Common myeloid progenitor, CD34-positive (primary cell): ENCODE measurements around the gene ZIC1.

ENCODE experiments used
- CTCF ChIA-PET: fragments of 350-600 bp; sonication (Branson Sonifier 250); formaldehyde crosslinking; loops from one replicate; lab custom pipeline; 2021; ENCODE audit warnings: antibody characterized with exemption; lab: Charles Lee
- POLR2A ChIA-PET: fragments of 350-600 bp; sonication (Branson Sonifier 250); formaldehyde crosslinking; loops from one replicate; lab custom pipeline; 2021; ENCODE audit warnings: antibody characterized with exemption; lab: Charles Lee
- DNase-seq, 3 donors: peaks; one replicate each; pipeline versions ENCODE4 v3.0.0 to v3.0.0-alpha.2; 2013
- H3K27ac ChIP-seq, 2 experiments: 1 replicate in 1 of 2; 2 replicates in 1 of 2; pipeline ENCODE4 v1.7.0; 2013; ENCODE audit warnings: inconsistent platforms in 2 of 2, low read length in 2 of 2, mild to moderate bottlenecking in 2 of 2, low read depth in 1 of 2, moderate library complexity in 1 of 2; ENCODE audit not compliant: severe bottlenecking in 2 of 2, insufficient read depth in 1 of 2, poor library complexity in 1 of 2
- H3K27me3 ChIP-seq, 5 experiments: replicated peaks in 2 of 5; 1 replicate in 3 of 5; 2 replicates in 2 of 5; pipeline versions ENCODE4 v1.6.1 to v1.7.0; 2013; ENCODE audit warnings: low read length in 4 of 5, mild to moderate bottlenecking in 2 of 5, moderate library complexity in 2 of 5, inconsistent platforms in 1 of 5; ENCODE audit not compliant: insufficient read depth in 5 of 5, control insufficient read depth in 4 of 5
- H3K36me3 ChIP-seq, 4 experiments: 1 replicate in 2 of 4; 2 replicates in 2 of 4; pipeline versions ENCODE4 v1.6.1 to v1.7.0; 2013; ENCODE audit warnings: low read length in 3 of 4, control low read depth in 1 of 4, mild to moderate bottlenecking in 1 of 4; ENCODE audit not compliant: control insufficient read depth in 4 of 4, insufficient read depth in 4 of 4
- H3K4me1 ChIP-seq, 4 experiments: 1 replicate in 3 of 4; 2 replicates in 1 of 4; pipeline versions ENCODE4 v1.6.1 to v1.7.1; 2013; ENCODE audit warnings: low read length in 3 of 4, mild to moderate bottlenecking in 3 of 4, control low read depth in 1 of 4, inconsistent platforms in 1 of 4, moderate library complexity in 1 of 4; ENCODE audit not compliant: control insufficient read depth in 4 of 4, insufficient read depth in 4 of 4; ENCODE audit errors: control extremely low read depth in 1 of 4
- H3K4me3 ChIP-seq, 7 experiments: 1 replicate in 4 of 7; 2 replicates in 3 of 7; pipeline versions ENCODE4 v1.5.1 to v1.7.0; 2013; ENCODE audit warnings: mild to moderate bottlenecking in 7 of 7, low read length in 6 of 7, moderate library complexity in 6 of 7, inconsistent platforms in 2 of 7, low read depth in 2 of 7, control low read depth in 1 of 7; ENCODE audit not compliant: insufficient read depth in 4 of 7, control insufficient read depth in 1 of 7; ENCODE audit errors: extremely low read depth in 1 of 7
- H3K9me3 ChIP-seq, 5 experiments: 1 replicate in 4 of 5; 2 replicates in 1 of 5; pipeline versions ENCODE4 v1.6.1 to v1.7.1; 2013; ENCODE audit warnings: low read length in 4 of 5, mild to moderate bottlenecking in 2 of 5, inconsistent platforms in 1 of 5, low read depth in 1 of 5, moderate library complexity in 1 of 5; ENCODE audit not compliant: control insufficient read depth in 4 of 5, insufficient read depth in 2 of 5; ENCODE audit errors: control extremely low read depth in 1 of 5
- WGBS: methylation state at CpG from one replicate; pipeline ENCODE4 v1.1.5; 2013; ENCODE audit not compliant: insufficient coverage; 5-methylcytosine and 5-hydroxymethylcytosine counted together

The ZIC1 gene

GRCh38 chr3:147413686-147414389 is 4.7 kb downstream of the ZIC1 start:
- ChIA-PET CTCF (interaction anchor here (1.2 to 1.4 kb wide), 2 partner anchors 14 to 19 kb away, joined by 5 to 6 read pairs; no protein-coding TSS in a partner anchor), POLR2A (interaction anchor here (0.7 kb wide), 1 partner anchor 45 kb away, joined by 3 read pairs; no protein-coding TSS in a partner anchor)
- Histone ChIP-seq H3K9me3 (peaks cover 0 to 11% (median 5%) of the 10 kb centered on the region in 5 experiments), H3K27ac (no peak overlapping the region), H3K27me3 (peaks cover 38 to 100% (median 61%) of the 10 kb centered on the region in 5 experiments), H3K36me3 (no peaks in the 10 kb centered on the region), H3K4me1 (peaks cover 0 to 28% (median 17%) of the 10 kb centered on the region in 4 experiments), H3K4me3 (peak overlapping the region in 6 of 7 experiments; percentile 4 to 60 (median 39))
- DNase-seq = peak in 2 of 3 donors; percentile 61
- WGBS = 6% methylated on average over 9 of the region's 24 CpGs

GRCh38 chr3:147414390-147415138 is 5.4 kb downstream of the ZIC1 start:
- H3K9me3 ChIP-seq = peaks cover under 1 to 14% (median 8%) of the 10 kb centered on the region in 5 experiments
- H3K36me3 ChIP-seq = no peaks in the 10 kb centered on the region
- ChIA-PET CTCF (interaction anchor here (0.7 to 1.2 kb wide), 2 partner anchors 15 to 23 kb away, joined by 3 to 6 read pairs; no protein-coding TSS in a partner anchor), POLR2A (no interaction called here)
- H3K4me3 ChIP-seq = no peak overlapping the region
- H3K27me3 ChIP-seq = peaks cover 38 to 100% (median 61%) of the 10 kb centered on the region in 5 experiments
- 19% methylated on average over 11 of the region's 18 CpGs for WGBS
- DNase-seq = no peak
- no peak overlapping the region for H3K27ac ChIP-seq
- peaks cover 0 to 35% (median 20%) of the 10 kb centered on the region in 4 experiments for H3K4me1 ChIP-seq

GRCh38 chr3:147415286-147415685 is 6.1 kb downstream of the ZIC1 start:
- POLR2A ChIA-PET = no interaction called here
- Histone ChIP-seq H3K4me1 (peaks cover 0 to 32% (median 17%) of the 10 kb centered on the region in 4 experiments), H3K9me3 (peaks cover 5 to 20% (median 10%) of the 10 kb centered on the region in 5 experiments), H3K4me3 (no peak overlapping the region), H3K27ac (no peak overlapping the region), H3K27me3 (peaks cover 40 to 100% (median 66%) of the 10 kb centered on the region in 5 experiments), H3K36me3 (no peaks in the 10 kb centered on the region)
- CTCF ChIA-PET = interaction anchor here (0.7 to 1.2 kb wide), 2 partner anchors 15 to 24 kb away, joined by 3 to 6 read pairs; no protein-coding TSS in a partner anchor
- DNase-seq = no peak
- WGBS = no CpG with 5 or more reads among the region's 6 CpGs

- CTCF ChIA-PET = no interaction called here
- no peak overlapping the region for H3K27ac ChIP-seq
- no peak overlapping the region for H3K4me3 ChIP-seq
- DNase-seq = no peak
- peaks cover 5 to 25% (median 13%) of the 10 kb centered on the region in 5 experiments for H3K9me3 ChIP-seq
- H3K27me3 ChIP-seq = peaks cover 42 to 100% (median 66%) of the 10 kb centered on the region in 5 experiments
- POLR2A ChIA-PET = no interaction called here
- peaks cover 0 to 26% (median 12%) of the 10 kb centered on the region in 4 experiments for H3K4me1 ChIP-seq
- 10% methylated on average over 2 of the region's 2 CpGs for WGBS
- H3K36me3 ChIP-seq = no peaks in the 10 kb centered on the region
Measured at GRCh38 chr3:147415874-147416273, 6.7 kb downstream of the ZIC1 start.

- H3K4me1 ChIP-seq = peaks cover 0 to 21% (median 10%) of the 10 kb centered on the region in 4 experiments
- ChIA-PET CTCF (no interaction called here), POLR2A (no interaction called here)
- H3K27ac ChIP-seq = no peak overlapping the region
- peaks cover 5 to 34% (median 12%) of the 10 kb centered on the region in 5 experiments for H3K9me3 ChIP-seq
- DNase-seq = no peak
- H3K27me3 ChIP-seq = peaks cover 43 to 100% (median 67%) of the 10 kb centered on the region in 5 experiments
- H3K4me3 ChIP-seq = no peak overlapping the region
- WGBS = no CpG with 5 or more reads among the region's 1 CpG
- no peaks in the 10 kb centered on the region for H3K36me3 ChIP-seq
Measured at GRCh38 chr3:147416931-147417330, 7.8 kb downstream of the ZIC1 start.

GRCh38 chr3:147417551-147418295 is 8.6 kb downstream of the ZIC1 start:
- Histone ChIP-seq H3K36me3 (no peaks in the 10 kb centered on the region), H3K4me3 (no peak overlapping the region), H3K9me3 (peaks cover 5 to 34% (median 14%) of the 10 kb centered on the region in 5 experiments), H3K27ac (no peak overlapping the region), H3K27me3 (peaks cover 44 to 99% (median 66%) of the 10 kb centered on the region in 5 experiments), H3K4me1 (peaks cover 0 to 17% (median 10%) of the 10 kb centered on the region in 4 experiments)
- no peak for DNase-seq
- ChIA-PET CTCF (no interaction called here), POLR2A (no interaction called here)
- 10% methylated on average over 2 of the region's 7 CpGs for WGBS
